H1 (cell line): Measurements from ENCODE around the gene LTA4H. TPM values are rescaled to one million over a fixed set of nuclear protein-coding genes. Genes with fewer than 3 reads are reported as not detected.

ENCODE experiments used
- CTCF ChIA-PET: fragments of 300-600 bp; sonication (Branson Sonifier 250); formaldehyde crosslinking; loops from one replicate; lab custom pipeline; 2021; ENCODE audit not compliant: partially characterized antibody; lab: Charles Lee
- POLR2A ChIA-PET: fragments of 300-600 bp; sonication (Branson Sonifier 250); formaldehyde crosslinking; loops from one replicate; lab custom pipeline; 2021; ENCODE audit warnings: inconsistent platforms; ENCODE audit not compliant: partially characterized antibody; lab: Charles Lee
- DNase-seq, 2 experiments: peaks; one replicate each; pipeline versions ENCODE4 v3.0.0 to v3.0.0-alpha.2; 2010 to 2022; ENCODE audit warnings: low spot score in 2 of 2, low read depth in 1 of 2, mixed read lengths in 1 of 2
- FAIRE-seq: peaks from 2 replicates; lab custom pipeline; 2011; peaks lifted over from hg19 to GRCh38; lab: Jason Lieb, UNC
- H2AFZ ChIP-seq: 2 replicates; pipeline ENCODE4 v1.8.1; 2012; ENCODE audit warnings: low read length, inconsistent platforms
- H2AK5ac ChIP-seq: 2 replicates; pipeline ENCODE4 v1.6.1; 2013; ENCODE audit warnings: low read depth, low read length
- H2BK120ac ChIP-seq: replicated peaks from 2 replicates; pipeline ENCODE3; 2013; ENCODE audit warnings: low read depth, low read length, inconsistent platforms
- H2BK12ac ChIP-seq: 2 replicates; pipeline ENCODE4 v1.6.1; 2013; ENCODE audit warnings: low read depth, low read length
- H2BK15ac ChIP-seq: 2 replicates; pipeline ENCODE4 v1.6.1; 2013; ENCODE audit warnings: low read length
- H2BK20ac ChIP-seq: 2 replicates; pipeline ENCODE4 v1.6.1; 2013; ENCODE audit warnings: low read length
- H2BK5ac ChIP-seq: 2 replicates; pipeline ENCODE4 v1.6.1; 2013; ENCODE audit warnings: low read depth, low read length
- H3K14ac ChIP-seq: 2 replicates; pipeline ENCODE4 v1.6.1; 2013; ENCODE audit warnings: inconsistent platforms; ENCODE audit not compliant: insufficient read length
- H3K18ac ChIP-seq: 2 replicates; pipeline ENCODE4 v1.6.1; 2013; ENCODE audit warnings: low read length; ENCODE audit errors: extremely low read depth
- H3K23ac ChIP-seq: 2 replicates; pipeline ENCODE4 v1.6.1; 2013; ENCODE audit warnings: inconsistent platforms; ENCODE audit not compliant: insufficient read length
- H3K23me2 ChIP-seq: 2 replicates; pipeline ENCODE4 v1.6.1; 2013; ENCODE audit warnings: low read depth, low read length
- H3K27ac ChIP-seq: 2 replicates; pipeline ENCODE4 v1.6.1; 2011; ENCODE audit warnings: low read depth, low read length, inconsistent platforms
- H3K27me3 ChIP-seq, 4 experiments: replicated peaks in 1 of 4; 1 replicate in 1 of 4; 2 replicates in 3 of 4; pipeline versions ENCODE4 v1.6.1 to v1.8.1; 2011 to 2013; ENCODE audit warnings: low read length in 3 of 4, mild to moderate bottlenecking in 3 of 4, inconsistent platforms in 2 of 4, mixed read lengths in 2 of 4, moderate library complexity in 1 of 4; ENCODE audit not compliant: control insufficient read depth in 3 of 4, insufficient read depth in 3 of 4; ENCODE audit errors: extremely low read depth in 1 of 4
- H3K36me3 ChIP-seq, 4 experiments: 2 replicates each; pipeline versions ENCODE4 v1.6.1 to v1.8.1; 2011 to 2013; ENCODE audit warnings: mild to moderate bottlenecking in 4 of 4, low read length in 3 of 4, moderate library complexity in 2 of 4, control low read depth in 1 of 4, inconsistent platforms in 1 of 4; ENCODE audit not compliant: insufficient read depth in 4 of 4, control insufficient read depth in 2 of 4
- H3K4ac ChIP-seq: replicated peaks from 2 replicates; pipeline ENCODE3; 2013; ENCODE audit warnings: low read length, low read depth, mixed read lengths, inconsistent platforms; ENCODE audit not compliant: insufficient read length
- H3K4me1 ChIP-seq, 4 experiments: replicated peaks in 1 of 4; 1 replicate in 1 of 4; 2 replicates in 3 of 4; pipeline versions ENCODE4 v1.6.1 to v1.8.1; 2011 to 2013; ENCODE audit warnings: low read length in 3 of 4, inconsistent platforms in 2 of 4, mixed read lengths in 1 of 4; ENCODE audit not compliant: insufficient read depth in 4 of 4, control insufficient read depth in 3 of 4
- H3K4me2 ChIP-seq, 2 experiments: 2 replicates each; pipeline versions ENCODE4 v1.6.1 to v1.8.1; 2011 to 2013; ENCODE audit warnings: low read depth in 2 of 2, low read length in 2 of 2, control low read depth in 1 of 2, inconsistent platforms in 1 of 2, mild to moderate bottlenecking in 1 of 2; ENCODE audit not compliant: insufficient read depth in 1 of 2
- H3K4me3 ChIP-seq, 4 experiments: fragments of 200-600, 300-600 bp in 1 of 4; sonication (generic), shearing (Covaris generic), sonication (Bioruptor Twin) in 1 of 4; 2 replicates each; pipeline versions ENCODE4 v1.5.1 to v1.8.1; 2011 to 2016; ENCODE audit warnings: low read length in 4 of 4, low read depth in 3 of 4, control low read depth in 2 of 4, inconsistent platforms in 2 of 4, mild to moderate bottlenecking in 2 of 4, mixed read lengths in 1 of 4, moderate library complexity in 1 of 4; ENCODE audit not compliant: insufficient read depth in 2 of 4; ENCODE audit errors: extremely low read depth in 1 of 4
- H3K56ac ChIP-seq: replicated peaks from 2 replicates; pipeline ENCODE3; 2013; ENCODE audit warnings: low read depth, mild to moderate bottlenecking, mixed read lengths, low read length, inconsistent platforms; ENCODE audit not compliant: insufficient read length
- H3K79me1 ChIP-seq: 2 replicates; pipeline ENCODE4 v1.6.1; 2013; ENCODE audit warnings: low read depth, low read length, control low read depth
- H3K79me2 ChIP-seq, 2 experiments: 2 replicates each; pipeline versions ENCODE4 v1.6.1 to v1.8.1; 2012 to 2013; ENCODE audit warnings: low read length in 2 of 2, mild to moderate bottlenecking in 2 of 2, inconsistent platforms in 1 of 2; ENCODE audit not compliant: insufficient read depth in 2 of 2, control insufficient read depth in 1 of 2
- H3K9ac ChIP-seq, 4 experiments: replicated peaks in 1 of 4; 1 replicate in 1 of 4; 2 replicates in 3 of 4; pipeline versions ENCODE4 v1.6.1 to v1.8.1; 2011 to 2013; ENCODE audit warnings: low read depth in 3 of 4, low read length in 3 of 4, control low read depth in 2 of 4, mild to moderate bottlenecking in 2 of 4, moderate library complexity in 2 of 4, inconsistent platforms in 1 of 4; ENCODE audit errors: extremely low read depth in 1 of 4
- H3K9me3 ChIP-seq, 2 experiments: 2 replicates each; pipeline versions ENCODE4 v1.6.1 to v1.8.1; 2012 to 2013; ENCODE audit warnings: mild to moderate bottlenecking in 2 of 2, moderate library complexity in 2 of 2, control low read depth in 1 of 2, inconsistent platforms in 1 of 2, low read depth in 1 of 2, low read length in 1 of 2, mixed read lengths in 1 of 2; ENCODE audit not compliant: insufficient read depth in 2 of 2
- H4K20me1 ChIP-seq, 2 experiments: replicated peaks in 1 of 2; 2 replicates each; pipeline versions ENCODE3 to v1.8.1; 2011 to 2013; ENCODE audit warnings: inconsistent platforms in 2 of 2, low read length in 2 of 2, mild to moderate bottlenecking in 1 of 2; ENCODE audit not compliant: insufficient read depth in 2 of 2, control insufficient read depth in 1 of 2
- H4K5ac ChIP-seq: 2 replicates; pipeline ENCODE4 v1.6.1; 2013; ENCODE audit warnings: low read length, low read depth, mixed read lengths, inconsistent platforms; ENCODE audit not compliant: insufficient read length
- H4K8ac ChIP-seq: 2 replicates; pipeline ENCODE4 v1.8.0; 2013; ENCODE audit warnings: mild to moderate bottlenecking, moderate library complexity, low read length, inconsistent platforms; ENCODE audit not compliant: insufficient read depth; ENCODE audit errors: extremely low read depth
- H4K91ac ChIP-seq: replicated peaks from 2 replicates; pipeline ENCODE3; 2013; ENCODE audit warnings: low read length, mixed read lengths, inconsistent platforms; ENCODE audit not compliant: insufficient read length
- ASH2L ChIP-seq: fragments of 200-600, 300-600 bp; sonication (generic); IDR thresholded peaks from one replicate; pipeline ENCODE4 v1.7.1; 2017; ENCODE audit warnings: low read length
- CHD2 ChIP-seq: IDR thresholded peaks from 2 replicates; pipeline ENCODE4 v1.6.1; 2012; ENCODE audit warnings: low read length, improper control_type of control experiment
- TCF12 ChIP-seq: IDR thresholded peaks from 2 replicates; pipeline ENCODE4 v1.6.1; 2011; ENCODE audit warnings: low read depth, mild to moderate bottlenecking, low read length
- WGBS, 2 experiments: shearing (Covaris generic) in 1 of 2; methylation state at CpG; one replicate each; pipeline versions ENCODE4 v1.1.6 to v1.1.7; 2013 to 2015; ENCODE audit warnings: low lambda C conversion rate in 2 of 2, mixed read lengths in 2 of 2, inconsistent platforms in 1 of 2, low coverage in 1 of 2, missing lambda C conversion rate in 1 of 2; ENCODE audit not compliant: insufficient replicate concordance in 2 of 2, insufficient coverage in 1 of 2, insufficient read length in 1 of 2; ENCODE audit errors: extremely low coverage in 1 of 2, missing lambda C conversion rate in 1 of 2; 5-methylcytosine and 5-hydroxymethylcytosine counted together
- polyA plus RNA-seq, 7 experiments: library from polyadenylated mRNA; depleted of rRNA in 3 of 7; stranded (reverse) in 5 of 7; unstranded in 2 of 7; fragments of >200 nt in 5 of 7; fragments of 200-250 nt in 2 of 7; gene quantifications; 1 replicate in 5 of 7; 2 replicates in 1 of 7; 4 replicates in 1 of 7; pipeline versions ENCODE4 v1.2.1 to v1.2.3, GENCODE V29; 2011 to 2013; ENCODE audit warnings: missing spikeins in 2 of 7, mixed read lengths in 2 of 7
- total RNA-seq: library from RNA; stranded (reverse); fragmentation: NEBNext Ultra II Directional; extraction: Animal tissue kit (Norgen Biotek cat#: 25700); gene quantifications from 2 replicates; pipeline ENCODE4 v1.2.1, GENCODE V29; 2021

Gene LTA4H
- total and polyA plus RNA-seq, 2 of the 8 experiments (the other 6 are each of a cell fraction or from before 2014, with no cell fraction given) = 106 to 167 TPM

DNA sequence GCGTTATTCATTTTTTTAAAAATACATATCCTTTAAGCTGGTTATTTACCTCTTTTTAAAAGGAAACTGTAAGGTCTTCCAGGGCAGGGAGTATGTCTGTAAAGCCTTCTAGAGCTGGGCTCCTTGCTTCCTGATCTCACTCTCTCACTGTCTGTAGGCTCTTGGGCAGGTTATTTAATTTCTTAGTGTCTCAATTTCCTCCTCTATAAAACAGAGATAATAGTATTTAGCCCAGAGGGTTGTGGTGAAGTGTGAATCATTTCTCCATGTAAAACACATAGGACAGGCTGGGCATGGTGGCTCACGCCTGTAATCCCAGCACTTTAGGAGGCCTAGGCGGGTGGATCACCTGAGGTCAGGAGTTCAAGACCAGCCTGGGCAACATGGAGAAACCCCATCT lies 25.9 kb upstream of the LTA4H start:
- H3K4ac ChIP-seq = no peak overlapping the region
- no peak overlapping the region for H3K23ac ChIP-seq
- peaks cover 0 to 8% (median 0%) of the 10 kb centered on the region in 4 experiments; a peak in 3 of 7 replicates for H3K4me1 ChIP-seq
- H3K4me3 ChIP-seq = no peak overlapping the region
- TF ChIP-seq ASH2L (no peak), CHD2 (no peak), TCF12 (no peak)
- H4K5ac ChIP-seq = no peak overlapping the region
- H2BK12ac ChIP-seq = no peak overlapping the region
- no peak overlapping the region for H2BK5ac ChIP-seq
- H3K36me3 ChIP-seq = no peaks in the 10 kb centered on the region
- H4K91ac ChIP-seq = no peak overlapping the region
- no peaks in the 10 kb centered on the region for H3K27me3 ChIP-seq
- H4K8ac ChIP-seq = no peak overlapping the region
- FAIRE-seq = no peak
- H3K79me2 ChIP-seq = no peaks in the 10 kb centered on the region
- H2BK20ac ChIP-seq = no peak overlapping the region
- H2BK120ac ChIP-seq = no peak overlapping the region
- no peak overlapping the region for H2AFZ ChIP-seq
- no peak overlapping the region for H3K56ac ChIP-seq
- ChIA-PET POLR2A (interaction anchor here (1.8 kb wide), 1 partner anchor 26 kb away, joined by 5 read pairs; the partner anchor contains the start of gene LTA4H), CTCF (interaction anchor here (0.6 to 4.1 kb wide), 30 partner anchors 11 to 938 kb away, joined by 3 to 40 read pairs (median 4); partner anchors contain the start of gene CDK17)
- DNase-seq = no peak
- H3K27ac ChIP-seq = no peak overlapping the region
- H3K18ac ChIP-seq = no peak overlapping the region
- no peak overlapping the region for H3K14ac ChIP-seq
- H3K9me3 ChIP-seq = no peaks in the 10 kb centered on the region; a peak in 1 of 4 replicates
- H4K20me1 ChIP-seq = no peaks in the 10 kb centered on the region
- H2AK5ac ChIP-seq = no peak overlapping the region
- no peak overlapping the region for H3K4me2 ChIP-seq
- no peak overlapping the region for H3K9ac ChIP-seq
- no peak overlapping the region for H2BK15ac ChIP-seq
- no peaks in the 10 kb centered on the region for H3K23me2 ChIP-seq
- H3K79me1 ChIP-seq = no peaks in the 10 kb centered on the region
- WGBS, 2 experiments = 85% methylated on average over 3 of the region's 3 CpGs; no CpG with 5 or more reads in 1 of the 2 experiments
